Caco-2 (cell line): ENCODE data around the gene ATOX1. TPM values are rescaled to one million over a fixed set of nuclear protein-coding genes. Genes with fewer than 3 reads are reported as not detected.

ENCODE experiments used
- BruUV-seq: library from RNA; stranded (reverse); fragments of 400-500 nt; replicated peaks from 2 replicates; lab custom pipeline; 2021; lab: Mats Ljungman, UMichigan
- CTCF ChIA-PET: fragments of 300-600 bp; sonication (Branson Sonifier 250); formaldehyde crosslinking; loops from one replicate; lab custom pipeline; 2022; ENCODE audit warnings: antibody characterized with exemption; lab: Charles Lee
- POLR2A ChIA-PET: fragments of 300-600 bp; sonication (Branson Sonifier 250); formaldehyde crosslinking; loops from one replicate; lab custom pipeline; 2022; ENCODE audit warnings: antibody characterized with exemption; lab: Charles Lee
- DNase-seq, 2 experiments: peaks; one replicate each; pipeline versions ENCODE4 v3.0.0 to v3.0.0-alpha.2; 2020 to 2022
- H3K27me3 ChIP-seq: replicated peaks from 2 replicates; pipeline ENCODE4 v1.6.0; 2011; ENCODE audit warnings: low read length; ENCODE audit not compliant: control insufficient read depth, insufficient read depth
- H3K36me3 ChIP-seq: 2 replicates; pipeline ENCODE4 v1.5.1; 2011; ENCODE audit warnings: low read length; ENCODE audit not compliant: control insufficient read depth, insufficient read depth
- H3K4me1 ChIP-seq: fragments of 250-450 bp; sonication (Bioruptor Pico); 2 replicates; pipeline ENCODE4 v1.5.1; 2020; ENCODE audit warnings: mild to moderate bottlenecking
- H3K4me3 ChIP-seq: 2 replicates; pipeline ENCODE4 v1.5.1; 2011; ENCODE audit warnings: low read depth, mild to moderate bottlenecking, control low read depth, low read length
- H3K9me3 ChIP-seq: fragments of 250-450 bp; sonication (Bioruptor Pico); 2 replicates; pipeline ENCODE4 v1.5.1; 2020; ENCODE audit warnings: mild to moderate bottlenecking, moderate library complexity
- H3K27ac Mint-ChIP-seq: one replicate; pipeline ENCODE4 v1.8.0; 2022; ENCODE audit warnings: mixed read lengths; ENCODE audit not compliant: unreplicated experiment
- H3K27me3 Mint-ChIP-seq: one replicate; pipeline ENCODE4 v1.8.0; 2022; ENCODE audit warnings: mixed read lengths; ENCODE audit not compliant: insufficient read depth, unreplicated experiment
- H3K36me3 Mint-ChIP-seq: one replicate; pipeline ENCODE4 v1.8.0; 2022; ENCODE audit warnings: mild to moderate bottlenecking, mixed read lengths; ENCODE audit not compliant: insufficient read depth, unreplicated experiment
- H3K4me1 Mint-ChIP-seq: one replicate; pipeline ENCODE4 v1.8.0; 2022; ENCODE audit warnings: low read depth, mixed read lengths; ENCODE audit not compliant: unreplicated experiment
- H3K4me3 Mint-ChIP-seq: one replicate; pipeline ENCODE4 v1.8.0; 2022; ENCODE audit warnings: mild to moderate bottlenecking, moderate library complexity, mixed read lengths; ENCODE audit not compliant: unreplicated experiment
- H3K9me3 Mint-ChIP-seq: one replicate; pipeline ENCODE4 v1.8.0; 2022; ENCODE audit warnings: mixed read lengths; ENCODE audit not compliant: unreplicated experiment
- intact Hi-C: fragments of 100-400 bp; cut with micrococcal nuclease; formaldehyde crosslinking; loops from one replicate; pipeline ENCODE4 v1.10.0; 2022; ENCODE audit not compliant: unreplicated experiment
- total RNA-seq: library from RNA; stranded (reverse); gene quantifications from 2 replicates; pipeline ENCODE4 v1.2.3, GENCODE V29; 2022
- TF ChIP-seq, protein P1 (sequence below), 2 experiments: fragments of 200-600 bp in 1 of 2; IDR thresholded peaks; 1 replicate in 1 of 2; 2 replicates in 1 of 2; pipeline versions ENCODE4 v1.5.1 to v1.8.0; 2011 to 2022; ENCODE audit warnings: antibody characterized with exemption in 1 of 2, control low read depth in 1 of 2, inconsistent platforms in 1 of 2, low read depth in 1 of 2, low read length in 1 of 2, mild to moderate bottlenecking in 1 of 2, moderate library complexity in 1 of 2; ENCODE audit not compliant: insufficient read depth in 1 of 2, severe bottlenecking in 1 of 2, unreplicated experiment in 1 of 2

The ATOX1 gene
- total RNA-seq, 1 experiment from 2014 or later, result 135 TPM

- TF ChIP-seq, protein P1, sequence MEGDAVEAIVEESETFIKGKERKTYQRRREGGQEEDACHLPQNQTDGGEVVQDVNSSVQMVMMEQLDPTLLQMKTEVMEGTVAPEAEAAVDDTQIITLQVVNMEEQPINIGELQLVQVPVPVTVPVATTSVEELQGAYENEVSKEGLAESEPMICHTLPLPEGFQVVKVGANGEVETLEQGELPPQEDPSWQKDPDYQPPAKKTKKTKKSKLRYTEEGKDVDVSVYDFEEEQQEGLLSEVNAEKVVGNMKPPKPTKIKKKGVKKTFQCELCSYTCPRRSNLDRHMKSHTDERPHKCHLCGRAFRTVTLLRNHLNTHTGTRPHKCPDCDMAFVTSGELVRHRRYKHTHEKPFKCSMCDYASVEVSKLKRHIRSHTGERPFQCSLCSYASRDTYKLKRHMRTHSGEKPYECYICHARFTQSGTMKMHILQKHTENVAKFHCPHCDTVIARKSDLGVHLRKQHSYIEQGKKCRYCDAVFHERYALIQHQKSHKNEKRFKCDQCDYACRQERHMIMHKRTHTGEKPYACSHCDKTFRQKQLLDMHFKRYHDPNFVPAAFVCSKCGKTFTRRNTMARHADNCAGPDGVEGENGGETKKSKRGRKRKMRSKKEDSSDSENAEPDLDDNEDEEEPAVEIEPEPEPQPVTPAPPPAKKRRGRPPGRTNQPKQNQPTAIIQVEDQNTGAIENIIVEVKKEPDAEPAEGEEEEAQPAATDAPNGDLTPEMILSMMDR (IDR thresholded peaks at IDR 0.05; ENCODE audit: insufficient read depth in 1 of 2, low read depth in 1 of 2, low read length in 1 of 2, severe bottlenecking in 1 of 2, unreplicated experiment in 1 of 2), result no peak
- Mint-ChIP-seq H3K36me3 (no peaks in the 10 kb centered on the region), H3K9me3 (no peaks in the 10 kb centered on the region), H3K4me1 (no peaks in the 10 kb centered on the region), H3K27ac (no peak overlapping the region), H3K27me3 (no peaks in the 10 kb centered on the region), H3K4me3 (no peak overlapping the region)
- POLR2A ChIA-PET, result no interaction called here
- Histone ChIP-seq H3K27me3 (no peaks in the 10 kb centered on the region), H3K4me3 (no peak overlapping the region), H3K4me1 (no peaks in the 10 kb centered on the region), H3K36me3 (no peaks in the 10 kb centered on the region), H3K9me3 (no peaks in the 10 kb centered on the region)
- intact Hi-C loops, result loop anchor here (1.0 kb wide), 1 partner anchor 59 kb away; no protein-coding TSS in a partner anchor
- BruUV-seq, result no TSS peak
- DNase-seq, result no peak
- CTCF ChIA-PET, result no interaction called here
Measured at GRCh38 chr5:151718646-151719045, 39.8 kb downstream of the ATOX1 start.

DNA sequence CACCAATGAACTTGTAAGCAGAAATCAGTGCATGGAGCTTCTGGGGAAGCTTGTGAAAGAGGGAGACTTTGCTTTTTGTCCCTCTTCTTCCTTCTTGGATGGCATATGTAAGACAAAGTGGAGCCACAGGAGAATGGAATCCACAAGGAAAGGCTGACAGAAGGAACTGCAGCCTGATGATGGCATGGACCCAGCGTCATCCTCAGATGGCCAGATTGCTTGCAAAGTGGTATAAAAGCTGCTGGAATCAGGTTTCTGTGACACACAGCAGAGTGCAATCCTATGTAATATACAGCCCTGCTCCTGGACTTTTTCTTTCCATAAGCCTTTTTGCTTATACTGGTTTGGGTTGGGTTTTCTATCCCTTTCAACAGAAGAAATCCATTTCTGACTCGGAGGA lies 40.3 kb downstream of the ATOX1 start:
- Histone ChIP-seq H3K4me3 (no peak overlapping the region), H3K9me3 (no peaks in the 10 kb centered on the region), H3K27me3 (no peaks in the 10 kb centered on the region), H3K4me1 (no peaks in the 10 kb centered on the region), H3K36me3 (no peaks in the 10 kb centered on the region)
- Mint-ChIP-seq H3K9me3 (no peaks in the 10 kb centered on the region), H3K4me1 (no peaks in the 10 kb centered on the region), H3K27ac (no peak overlapping the region), H3K36me3 (no peaks in the 10 kb centered on the region), H3K27me3 (no peaks in the 10 kb centered on the region), H3K4me3 (no peak overlapping the region)
- intact Hi-C loops, result no loop called here
- no peak for DNase-seq
- POLR2A ChIA-PET, result no interaction called here
- TF ChIP-seq, protein P1 (IDR thresholded peaks at IDR 0.05; ENCODE audit: insufficient read depth in 1 of 2, low read depth in 1 of 2, low read length in 1 of 2, severe bottlenecking in 1 of 2, unreplicated experiment in 1 of 2), result no peak
- CTCF ChIA-PET, result no interaction called here
- no TSS peak for BruUV-seq

GRCh38 chr5:151717416-151717815 lies 41.0 kb downstream of the ATOX1 start:
- ChIA-PET CTCF (no interaction called here), POLR2A (no interaction called here)
- Mint-ChIP-seq H3K36me3 (no peaks in the 10 kb centered on the region), H3K4me3 (no peak overlapping the region), H3K9me3 (no peaks in the 10 kb centered on the region), H3K27ac (no peak overlapping the region), H3K27me3 (no peaks in the 10 kb centered on the region), H3K4me1 (no peaks in the 10 kb centered on the region)
- TF ChIP-seq, protein P1 (IDR thresholded peaks at IDR 0.05; ENCODE audit: insufficient read depth in 1 of 2, low read depth in 1 of 2, low read length in 1 of 2, severe bottlenecking in 1 of 2, unreplicated experiment in 1 of 2), result no peak
- H3K36me3 ChIP-seq, result no peaks in the 10 kb centered on the region
- H3K9me3 ChIP-seq, result no peaks in the 10 kb centered on the region
- no TSS peak for BruUV-seq
- H3K4me3 ChIP-seq, result no peak overlapping the region
- no peaks in the 10 kb centered on the region for H3K4me1 ChIP-seq
- no peaks in the 10 kb centered on the region for H3K27me3 ChIP-seq
- DNase-seq, result no peak
- intact Hi-C loops, result no loop called here
